Astrocyte (in vitro differentiated cells and primary cell): ENCODE data around the gene SCARF2. TPM values are rescaled to one million over a fixed set of nuclear protein-coding genes. Genes with fewer than 3 reads are reported as not detected.
A peak's percentile ranks its signal among the peaks of the same experiment; 100 is the strongest.

Experiments
- DNase-seq: peaks from one replicate; pipeline ENCODE4 v3.0.0-alpha.2; 2010; ENCODE audit warnings: low read depth
- FAIRE-seq: peaks from 2 replicates; lab custom pipeline; 2011; peaks lifted over from hg19 to GRCh38; lab: Jason Lieb, UNC
- H2AFZ ChIP-seq: 2 replicates; pipeline ENCODE4 v1.6.0; 2012; ENCODE audit warnings: low read depth, low read length, inconsistent platforms
- H3K27ac ChIP-seq: 2 replicates; pipeline ENCODE4 v1.5.1; 2011; ENCODE audit warnings: low read depth, low read length, inconsistent platforms
- H3K27me3 ChIP-seq: 2 replicates; pipeline ENCODE4 v1.6.0; 2011; ENCODE audit warnings: low read length, inconsistent platforms; ENCODE audit not compliant: insufficient read depth
- H3K36me3 ChIP-seq: 2 replicates; pipeline ENCODE4 v1.5.1; 2011; ENCODE audit warnings: low read length, inconsistent platforms; ENCODE audit not compliant: insufficient read depth
- H3K4me1 ChIP-seq: 2 replicates; pipeline ENCODE4 v1.5.1; 2011; ENCODE audit warnings: low read length, inconsistent platforms; ENCODE audit not compliant: insufficient read depth
- H3K4me2 ChIP-seq: 2 replicates; pipeline ENCODE4 v1.6.0; 2012; ENCODE audit warnings: low read length, inconsistent platforms
- H3K4me3 ChIP-seq: 2 replicates; pipeline ENCODE4 v1.5.1; 2011; ENCODE audit warnings: low read depth, mild to moderate bottlenecking, low read length, inconsistent platforms; ENCODE audit not compliant: insufficient read depth
- H3K79me2 ChIP-seq: 2 replicates; pipeline ENCODE4 v1.6.0; 2012; ENCODE audit warnings: mild to moderate bottlenecking, low read length, inconsistent platforms; ENCODE audit not compliant: insufficient read depth
- H3K9ac ChIP-seq: 2 replicates; pipeline ENCODE4 v1.6.0; 2012; ENCODE audit warnings: mild to moderate bottlenecking, low read length, inconsistent platforms
- H3K9me3 ChIP-seq: 2 replicates; pipeline ENCODE4 v1.5.1; 2012; ENCODE audit warnings: low read depth, mild to moderate bottlenecking, low read length, inconsistent platforms; ENCODE audit not compliant: insufficient read depth
- H4K20me1 ChIP-seq: 2 replicates; pipeline ENCODE4 v1.6.0; 2012; ENCODE audit warnings: low read length, inconsistent platforms; ENCODE audit not compliant: insufficient read depth
- H3K27ac Mint-ChIP-seq: one replicate; pipeline ENCODE4 v1.8.0; 2021; ENCODE audit warnings: mild to moderate bottlenecking, mixed read lengths; ENCODE audit not compliant: unreplicated experiment
- H3K27me3 Mint-ChIP-seq: one replicate; pipeline ENCODE4 v1.8.0; 2021; ENCODE audit warnings: low read depth, mixed read lengths; ENCODE audit not compliant: unreplicated experiment
- H3K36me3 Mint-ChIP-seq: one replicate; pipeline ENCODE4 v1.8.0; 2021; ENCODE audit warnings: low read depth, mixed read lengths; ENCODE audit not compliant: unreplicated experiment
- H3K4me1 Mint-ChIP-seq: one replicate; pipeline ENCODE4 v1.8.0; 2021; ENCODE audit warnings: low read depth, mixed read lengths; ENCODE audit not compliant: unreplicated experiment
- H3K4me3 Mint-ChIP-seq: one replicate; pipeline ENCODE4 v1.8.0; 2021; ENCODE audit warnings: mild to moderate bottlenecking, moderate library complexity, mixed read lengths; ENCODE audit not compliant: unreplicated experiment
- H3K9me3 Mint-ChIP-seq: one replicate; pipeline ENCODE4 v1.8.0; 2021; ENCODE audit warnings: mild to moderate bottlenecking, mixed read lengths; ENCODE audit not compliant: unreplicated experiment
- EZH2 ChIP-seq: IDR thresholded peaks from 2 replicates; pipeline ENCODE4 v1.6.1; 2012; ENCODE audit warnings: mild to moderate bottlenecking, low read length, inconsistent platforms; ENCODE audit not compliant: insufficient read depth
- total RNA-seq: library from RNA; stranded (reverse); gene quantifications from 2 replicates; pipeline ENCODE4 v1.2.1, GENCODE V29; 2021
- TF ChIP-seq, protein P1 (sequence below): IDR thresholded peaks from 2 replicates; pipeline ENCODE4 v1.5.1; 2011; ENCODE audit warnings: low read depth, mild to moderate bottlenecking, inconsistent platforms, low read length, moderate library complexity; ENCODE audit not compliant: insufficient read depth

SCARF2 gene
- total RNA-seq, 1 donor from 2014 or later, result 17.3 TPM

GRCh38 chr22:20429254-20430100 lies 8.1 kb downstream of the SCARF2 start:
- peaks cover 39% of the 10 kb centered on the region for H3K79me2 ChIP-seq

GRCh38 chr22:20428496-20429253 lies 8.9 kb downstream of the SCARF2 start:
- Mint-ChIP-seq H3K9me3 (peaks cover 4% of the 10 kb centered on the region), H3K27ac (peak overlapping the region; percentile 12), H3K4me3 (peak overlapping the region; percentile 20), H3K36me3 (peaks cover 14% of the 10 kb centered on the region), H3K27me3 (peaks cover 34% of the 10 kb centered on the region), H3K4me1 (no peaks in the 10 kb centered on the region)
- no peak overlapping the region for H3K9ac ChIP-seq
- H3K79me2 ChIP-seq, result peaks cover 31% of the 10 kb centered on the region
- no peaks in the 10 kb centered on the region for H3K9me3 ChIP-seq
- H3K4me2 ChIP-seq, result no peak overlapping the region
- H3K27me3 ChIP-seq, result no peaks in the 10 kb centered on the region
- no peak overlapping the region for H3K27ac ChIP-seq
- DNase-seq (no peak), FAIRE-seq (no peak)
- no peak overlapping the region for H3K4me3 ChIP-seq
- peaks cover 7% of the 10 kb centered on the region for H3K36me3 ChIP-seq
- H4K20me1 ChIP-seq, result peaks cover 87% of the 10 kb centered on the region
- no peak overlapping the region for H2AFZ ChIP-seq
- H3K4me1 ChIP-seq, result peaks cover 10% of the 10 kb centered on the region
- no peak for TF ChIP-seq EZH2
- TF ChIP-seq, protein P1, sequence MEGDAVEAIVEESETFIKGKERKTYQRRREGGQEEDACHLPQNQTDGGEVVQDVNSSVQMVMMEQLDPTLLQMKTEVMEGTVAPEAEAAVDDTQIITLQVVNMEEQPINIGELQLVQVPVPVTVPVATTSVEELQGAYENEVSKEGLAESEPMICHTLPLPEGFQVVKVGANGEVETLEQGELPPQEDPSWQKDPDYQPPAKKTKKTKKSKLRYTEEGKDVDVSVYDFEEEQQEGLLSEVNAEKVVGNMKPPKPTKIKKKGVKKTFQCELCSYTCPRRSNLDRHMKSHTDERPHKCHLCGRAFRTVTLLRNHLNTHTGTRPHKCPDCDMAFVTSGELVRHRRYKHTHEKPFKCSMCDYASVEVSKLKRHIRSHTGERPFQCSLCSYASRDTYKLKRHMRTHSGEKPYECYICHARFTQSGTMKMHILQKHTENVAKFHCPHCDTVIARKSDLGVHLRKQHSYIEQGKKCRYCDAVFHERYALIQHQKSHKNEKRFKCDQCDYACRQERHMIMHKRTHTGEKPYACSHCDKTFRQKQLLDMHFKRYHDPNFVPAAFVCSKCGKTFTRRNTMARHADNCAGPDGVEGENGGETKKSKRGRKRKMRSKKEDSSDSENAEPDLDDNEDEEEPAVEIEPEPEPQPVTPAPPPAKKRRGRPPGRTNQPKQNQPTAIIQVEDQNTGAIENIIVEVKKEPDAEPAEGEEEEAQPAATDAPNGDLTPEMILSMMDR, result no peak

More at GRCh38 chr22:20429254-20430100, 8.1 kb downstream of the SCARF2 start:
- H3K9me3 ChIP-seq, result no peaks in the 10 kb centered on the region
- Mint-ChIP-seq H3K9me3 (peaks cover 4% of the 10 kb centered on the region), H3K27me3 (peaks cover 38% of the 10 kb centered on the region), H3K36me3 (peaks cover 21% of the 10 kb centered on the region), H3K4me3 (peak overlapping the region; percentile 20), H3K4me1 (no peaks in the 10 kb centered on the region), H3K27ac (peak overlapping the region; percentile 12)
- no peak overlapping the region for H3K4me3 ChIP-seq
- H3K4me1 ChIP-seq, result peaks cover 10% of the 10 kb centered on the region
- FAIRE-seq (no peak), DNase-seq (no peak)
- H3K36me3 ChIP-seq, result peaks cover 7% of the 10 kb centered on the region
- no peak overlapping the region for H3K9ac ChIP-seq
- no peak overlapping the region for H3K27ac ChIP-seq
- H3K27me3 ChIP-seq, result no peaks in the 10 kb centered on the region
- H4K20me1 ChIP-seq, result peaks cover 87% of the 10 kb centered on the region
- H3K4me2 ChIP-seq, result no peak overlapping the region
- TF ChIP-seq, protein P1, result no peak
- TF ChIP-seq EZH2, result no peak
- no peak overlapping the region for H2AFZ ChIP-seq
